ENCODE measurements around the gene CCDC157.
A peak's percentile ranks its signal among the peaks of the same experiment; 100 is the strongest.

Gene CCDC157

DNA sequence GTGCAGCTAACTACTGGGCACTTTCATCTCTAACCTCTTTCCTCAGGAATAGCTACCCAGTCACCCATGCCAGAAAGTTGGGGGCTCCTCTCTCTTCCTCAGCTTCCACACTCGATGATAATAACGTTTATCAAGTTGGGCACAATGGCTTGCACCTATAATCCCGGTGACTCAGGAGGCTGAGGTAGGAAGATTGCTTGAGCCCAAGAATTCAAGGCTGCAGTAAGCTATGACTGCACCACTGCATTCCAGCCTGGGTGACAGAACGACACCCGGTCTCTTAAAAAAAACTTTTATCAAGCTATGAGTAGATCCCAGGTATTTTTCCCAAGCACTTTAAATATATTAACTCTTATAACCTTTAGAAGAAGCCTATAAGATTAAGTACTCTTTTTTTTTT, 2.2 kb upstream of the CCDC157 start:
- Histone ChIP-seq H3K4me3 (ENCODE audit: low read depth, low read length, poor library complexity, severe bottlenecking) (peak overlapping the region; percentile 85), H3K27me3 (ENCODE audit: insufficient read depth, low read length) (no peaks in the 10 kb centered on the region), H3K9me2 (ENCODE audit: low read depth, low read length) (no peaks in the 10 kb centered on the region), H3K4me2 (ENCODE audit: low read length) (peak overlapping the region; percentile 89; the same call in 1 of the 2 replicates), H3F3A (ENCODE audit: insufficient read depth, low read length) (no peaks in the 10 kb centered on the region), H3K4me1 (ENCODE audit: insufficient read depth, low read length, severe bottlenecking) (peaks cover 24% of the 10 kb centered on the region), H3K9me3 (ENCODE audit: low read length) (no peaks in the 10 kb centered on the region), H3K27ac (ENCODE audit: low read depth, low read length, poor library complexity, severe bottlenecking) (no peak overlapping the region), H3K79me2 (ENCODE audit: insufficient read depth, low read length) (peaks cover 20% of the 10 kb centered on the region), H2AFZ (ENCODE audit: low read length) (no peak overlapping the region), H3K36me3 (ENCODE audit: insufficient read depth, low read length) (peaks cover 43% of the 10 kb centered on the region), H3K9ac (ENCODE audit: low read length) (peak overlapping the region; percentile 14; the same call in 1 of the 2 replicates), H4K20me1 (ENCODE audit: insufficient read depth, low read length) (no peaks in the 10 kb centered on the region)
- no peak for TF ChIP-seq EZH2 (IDR thresholded peaks at IDR 0.05; ENCODE audit: borderline replicate concordance, low read length)
- no peak for TF ChIP-seq CTCF (IDR thresholded peaks at IDR 0.05; ENCODE audit: low read length)

GRCh38 chr22:30357236-30357570, 396 bp downstream of the CCDC157 start:
- Histone ChIP-seq H2AFZ (ENCODE audit: low read length) (no peak overlapping the region), H3K9ac (ENCODE audit: low read length) (no peak overlapping the region; the same call in 1 of the 2 replicates), H3K27me3 (ENCODE audit: insufficient read depth, low read length) (no peaks in the 10 kb centered on the region), H3K27ac (ENCODE audit: low read depth, low read length, poor library complexity, severe bottlenecking) (no peak overlapping the region), H3K4me3 (ENCODE audit: low read depth, low read length, poor library complexity, severe bottlenecking) (peak overlapping the region; percentile 85), H3K9me2 (ENCODE audit: low read depth, low read length) (no peaks in the 10 kb centered on the region), H3K4me2 (ENCODE audit: low read length) (peak overlapping the region; percentile 89), H3K79me2 (ENCODE audit: insufficient read depth, low read length) (peaks cover 20% of the 10 kb centered on the region), H3F3A (ENCODE audit: insufficient read depth, low read length) (no peaks in the 10 kb centered on the region), H3K36me3 (ENCODE audit: insufficient read depth, low read length) (peaks cover 18% of the 10 kb centered on the region), H3K9me3 (ENCODE audit: low read length) (no peaks in the 10 kb centered on the region), H3K4me1 (ENCODE audit: insufficient read depth, low read length, severe bottlenecking) (peaks cover 24% of the 10 kb centered on the region), H4K20me1 (ENCODE audit: insufficient read depth, low read length) (no peaks in the 10 kb centered on the region)
- TF ChIP-seq EZH2 (IDR thresholded peaks at IDR 0.05; ENCODE audit: borderline replicate concordance, low read length) (no peak), CTCF (IDR thresholded peaks at IDR 0.05; ENCODE audit: low read length) (no peak)

GRCh38 chr22:30357650-30358215, 926 bp downstream of the CCDC157 start:
- Histone ChIP-seq H3K9ac (ENCODE audit: low read length) (no peak overlapping the region), H3K79me2 (ENCODE audit: insufficient read depth, low read length) (peaks cover 20% of the 10 kb centered on the region), H3K4me2 (ENCODE audit: low read length) (no peak overlapping the region), H4K20me1 (ENCODE audit: insufficient read depth, low read length) (no peaks in the 10 kb centered on the region), H2AFZ (ENCODE audit: low read length) (no peak overlapping the region), H3K4me3 (ENCODE audit: low read depth, low read length, poor library complexity, severe bottlenecking) (no peak overlapping the region), H3K27ac (ENCODE audit: low read depth, low read length, poor library complexity, severe bottlenecking) (no peak overlapping the region), H3K27me3 (ENCODE audit: insufficient read depth, low read length) (no peaks in the 10 kb centered on the region), H3F3A (ENCODE audit: insufficient read depth, low read length) (no peaks in the 10 kb centered on the region), H3K4me1 (ENCODE audit: insufficient read depth, low read length, severe bottlenecking) (peaks cover 24% of the 10 kb centered on the region), H3K36me3 (ENCODE audit: insufficient read depth, low read length) (peaks cover 13% of the 10 kb centered on the region), H3K9me3 (ENCODE audit: low read length) (no peaks in the 10 kb centered on the region), H3K9me2 (ENCODE audit: low read depth, low read length) (no peaks in the 10 kb centered on the region)
- TF ChIP-seq EZH2 (IDR thresholded peaks at IDR 0.05; ENCODE audit: borderline replicate concordance, low read length) (no peak), CTCF (IDR thresholded peaks at IDR 0.05; ENCODE audit: low read length) (no peak)
